Measurements from ENCODE around the gene PEMT. TPM values are rescaled to one million over a fixed set of nuclear protein-coding genes. Genes with fewer than 3 reads are reported as not detected.

The PEMT gene
- total and polyA plus RNA-seq, 2 experiments from 2014 or later = 54.8 to 55.2 TPM

GRCh38 chr17:17520599-17521232 lies 70.8 kb downstream of the PEMT start (continued):
- TF ChIP-seq ZNF462 (CRISPR knock-in tag; IDR thresholded peaks at IDR 0.05) (no peak), ZNF114 (CRISPR knock-in tag; IDR thresholded peaks at IDR 0.05) (no peak), CTCF (conservative IDR thresholded peaks at IDR 0.05; ENCODE audit: low read depth in 2 of 2) (no peak), JUNB (IDR thresholded peaks at IDR 0.05; ENCODE audit: unreplicated experiment) (no peak), ZNF331 (CRISPR knock-in tag; IDR thresholded peaks at IDR 0.05; ENCODE audit: low read depth) (no peak), CREB1 (CRISPR knock-in tag; IDR thresholded peaks at IDR 0.05; ENCODE audit: low read depth) (no peak), ETS1 (IDR thresholded peaks at IDR 0.05) (no peak), NANOG (IDR thresholded peaks at IDR 0.05; ENCODE audit: borderline replicate concordance) (no peak), EZH2phosphoT487 (IDR thresholded peaks at IDR 0.05; ENCODE audit: unreplicated experiment) (no peak)
